HEK293T (cell line): ENCODE results near the gene F13A1.

Source experiments
- CTCF ChIA-PET: fragments of 350-600 bp; formaldehyde crosslinking; extraction: SDS; loops from one replicate; lab custom pipeline; 2021; ENCODE audit warnings: antibody characterized with exemption, inconsistent platforms; lab: Yijun Ruan, JAX
- POLR2A ChIA-PET: fragments of 350-600 bp; formaldehyde crosslinking; extraction: SDS; loops from one replicate; lab custom pipeline; 2020; ENCODE audit warnings: antibody characterized with exemption, inconsistent platforms; lab: Yijun Ruan, JAX
- DNase-seq: peaks from one replicate; pipeline ENCODE4 v3.0.0; 2012; ENCODE audit warnings: mixed read lengths; ENCODE audit errors: extremely low spot score
- ARNT ChIP-seq: fragments of 450-650 bp; IDR thresholded peaks from 2 replicates; pipeline ENCODE4 v1.6.1; 2017; ENCODE audit warnings: mild to moderate bottlenecking
- BHLHE40 ChIP-seq: fragments of 450-650 bp; IDR thresholded peaks from 2 replicates; pipeline ENCODE4 v1.6.1; 2016; ENCODE audit warnings: mild to moderate bottlenecking, moderate library complexity, borderline replicate concordance
- CTBP1 ChIP-seq: fragments of 450-650 bp; IDR thresholded peaks from 2 replicates; pipeline ENCODE4 v1.6.1; 2016; ENCODE audit warnings: borderline replicate concordance
- ELF4 ChIP-seq: fragments of 450-650 bp; IDR thresholded peaks from 2 replicates; pipeline ENCODE4 v1.6.1; 2017; ENCODE audit warnings: antibody characterized with exemption
- FOXA1 ChIP-seq: fragments of 450-650 bp; IDR thresholded peaks from 2 replicates; pipeline ENCODE4 v1.6.1; 2016; ENCODE audit warnings: mild to moderate bottlenecking
- FOXK2 ChIP-seq: fragments of 450-650 bp; IDR thresholded peaks from 2 replicates; pipeline ENCODE4 v1.6.1; 2016; ENCODE audit warnings: mild to moderate bottlenecking
- FOXM1 ChIP-seq: fragments of 450-650 bp; IDR thresholded peaks from 2 replicates; pipeline ENCODE4 v1.6.1; 2017; ENCODE audit warnings: mild to moderate bottlenecking, borderline replicate concordance
- HDGF ChIP-seq: fragments of 450-650 bp; IDR thresholded peaks from 2 replicates; pipeline ENCODE4 v1.6.1; 2017; ENCODE audit warnings: antibody characterized with exemption, borderline replicate concordance
- L3MBTL2 ChIP-seq: fragments of 450-650 bp; conservative IDR thresholded peaks from 2 replicates; pipeline ENCODE4 v1.6.1; 2016; ENCODE audit warnings: mild to moderate bottlenecking
- LEF1 ChIP-seq: fragments of 450-650 bp; IDR thresholded peaks from 2 replicates; pipeline ENCODE4 v1.6.1; 2017; ENCODE audit warnings: mild to moderate bottlenecking, borderline replicate concordance
- NFRKB ChIP-seq: fragments of 450-650 bp; IDR thresholded peaks from 2 replicates; pipeline ENCODE4 v1.6.1; 2016; ENCODE audit warnings: mild to moderate bottlenecking, moderate library complexity
- PKNOX1 ChIP-seq: fragments of 450-650 bp; IDR thresholded peaks from 2 replicates; pipeline ENCODE4 v1.6.1; 2016
- SP1 ChIP-seq: fragments of 450-650 bp; IDR thresholded peaks from 2 replicates; pipeline ENCODE4 v1.6.1; 2017
- SUZ12 ChIP-seq: fragments of 450-650 bp; IDR thresholded peaks from 2 replicates; pipeline ENCODE4 v1.6.1; 2016; ENCODE audit warnings: mild to moderate bottlenecking
- TARDBP ChIP-seq: fragments of 450-650 bp; IDR thresholded peaks from 2 replicates; pipeline ENCODE4 v1.6.1; 2016
- ZNF384 ChIP-seq: fragments of 450-650 bp; IDR thresholded peaks from 2 replicates; pipeline ENCODE4 v1.6.1; 2016

The F13A1 gene

GRCh38 chr6:6219716-6220115, 100.7 kb downstream of the F13A1 start:
- CTCF ChIA-PET = no interaction called here
- TF ChIP-seq NFRKB = no peak
- no peak for TF ChIP-seq LEF1
- no peak for TF ChIP-seq SP1
- TF ChIP-seq BHLHE40 = no peak
- no peak for TF ChIP-seq TARDBP
- no peak for TF ChIP-seq ELF4
- TF ChIP-seq HDGF = no peak
- TF ChIP-seq CTBP1 = no peak
- no peak for TF ChIP-seq FOXK2
- no peak for TF ChIP-seq PKNOX1
- POLR2A ChIA-PET = no interaction called here
- no peak for DNase-seq

- CTCF ChIA-PET = no interaction called here
- no peak for DNase-seq
These were observed 101.7 kb downstream of the F13A1 start for GRCh38 chr6:6218759-6219085.

GRCh38 chr6:6217855-6218758, 102.4 kb downstream of the F13A1 start:
- TF ChIP-seq ZNF384 = no peak
- no peak for DNase-seq
- ChIA-PET POLR2A (no interaction called here), CTCF (no interaction called here)

More at GRCh38 chr6:6218759-6219085, 101.7 kb downstream of the F13A1 start:
- TF ChIP-seq NFRKB = no peak
- no peak for TF ChIP-seq CTBP1
- no peak for TF ChIP-seq FOXK2
- no peak for TF ChIP-seq SUZ12
- no peak for TF ChIP-seq L3MBTL2
- no peak for TF ChIP-seq HDGF
- TF ChIP-seq LEF1 = no peak
- no peak for TF ChIP-seq BHLHE40
- no peak for TF ChIP-seq PKNOX1
- no peak for TF ChIP-seq FOXA1
- no peak for TF ChIP-seq TARDBP
- TF ChIP-seq ARNT = no peak
- TF ChIP-seq ZNF384 = no peak
- no peak for TF ChIP-seq FOXM1
- TF ChIP-seq SP1 = no peak
- no peak for TF ChIP-seq ELF4
- POLR2A ChIA-PET = no interaction called here

- no peak for DNase-seq
- ChIA-PET CTCF (no interaction called here), POLR2A (no interaction called here)
- TF ChIP-seq ZNF384 (no peak), ARNT (no peak), TARDBP (no peak), ELF4 (no peak), FOXM1 (no peak), SUZ12 (no peak), SP1 (no peak), NFRKB (no peak), HDGF (no peak)
These were observed 109.5 kb downstream of the F13A1 start for GRCh38 chr6:6210994-6211393.

GRCh38 chr6:6202886-6203285, 117.6 kb downstream of the F13A1 start:
- CTCF ChIA-PET = no interaction called here
- no peak for TF ChIP-seq CTBP1
- TF ChIP-seq SP1 = no peak
- DNase-seq = no peak
- POLR2A ChIA-PET = no interaction called here

GRCh38 chr6:6201200-6201599, 119.3 kb downstream of the F13A1 start:
- no peak for TF ChIP-seq L3MBTL2
- no peak for TF ChIP-seq NFRKB
- POLR2A ChIA-PET = no interaction called here
- DNase-seq = no peak
- CTCF ChIA-PET = no interaction called here

GRCh38 chr6:6199678-6200077, 120.8 kb downstream of the F13A1 start:
- no peak for DNase-seq
- POLR2A ChIA-PET = no interaction called here
- TF ChIP-seq NFRKB (no peak), TARDBP (no peak), ARNT (no peak), FOXA1 (no peak), PKNOX1 (no peak), ELF4 (no peak), SP1 (no peak), FOXK2 (no peak), FOXM1 (no peak), CTBP1 (no peak)
- CTCF ChIA-PET = no interaction called here
